Stimulated activated CD4-positive, alpha-beta T cell treated with anti-CD3 and anti-CD28 coated beads, Interleukin-15, amount 100 ng/mL, for 48 hours (primary cell): ENCODE results near the gene RHOBTB3.

Experiments
- DNase-seq, 2 donors: peaks; one replicate each; pipeline ENCODE4 v3.0.0-alpha.2; 2020; ENCODE audit warnings: low read depth in 2 of 2

Gene RHOBTB3

DNA sequence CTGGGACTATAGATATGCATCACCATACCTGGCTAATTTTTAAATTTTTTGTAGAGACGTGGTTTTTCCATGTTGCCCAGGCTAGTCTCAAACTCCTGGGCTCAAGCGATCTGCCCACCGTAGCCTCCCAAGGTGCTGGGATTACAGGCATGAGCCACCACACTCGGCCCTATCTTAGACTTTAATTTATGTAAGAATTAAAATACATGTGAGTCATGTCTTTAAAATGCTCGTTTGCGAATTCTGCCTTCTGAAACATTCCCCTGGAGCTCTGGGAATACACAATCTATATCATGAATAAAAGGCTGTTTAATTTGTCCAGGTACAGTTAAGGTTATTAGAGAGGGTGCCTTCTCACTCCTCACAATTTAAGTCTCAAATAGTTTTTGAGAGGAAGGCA is 32.8 kb downstream of the RHOBTB3 start:
- DNase-seq = no peak

DNA sequence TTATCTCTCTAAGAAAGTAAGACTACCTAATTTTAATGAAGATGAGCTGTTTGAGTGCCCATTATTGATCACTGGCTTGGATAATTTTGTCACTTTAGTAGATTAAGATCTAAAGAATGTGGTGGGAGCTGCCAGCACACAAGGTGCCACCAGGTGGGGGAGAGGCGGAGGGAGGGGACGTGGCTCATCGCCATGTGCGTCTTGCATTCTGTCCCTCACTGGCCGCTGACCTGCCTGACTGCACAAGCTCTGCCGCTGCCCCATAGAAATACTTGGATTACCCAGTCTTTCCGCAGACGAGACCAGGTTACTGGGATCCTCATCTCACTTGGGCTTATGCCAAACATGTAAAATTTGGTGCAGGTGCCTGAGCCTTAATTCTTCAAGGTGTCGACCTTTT is 37.6 kb downstream of the RHOBTB3 start:
- no peak for DNase-seq

DNA sequence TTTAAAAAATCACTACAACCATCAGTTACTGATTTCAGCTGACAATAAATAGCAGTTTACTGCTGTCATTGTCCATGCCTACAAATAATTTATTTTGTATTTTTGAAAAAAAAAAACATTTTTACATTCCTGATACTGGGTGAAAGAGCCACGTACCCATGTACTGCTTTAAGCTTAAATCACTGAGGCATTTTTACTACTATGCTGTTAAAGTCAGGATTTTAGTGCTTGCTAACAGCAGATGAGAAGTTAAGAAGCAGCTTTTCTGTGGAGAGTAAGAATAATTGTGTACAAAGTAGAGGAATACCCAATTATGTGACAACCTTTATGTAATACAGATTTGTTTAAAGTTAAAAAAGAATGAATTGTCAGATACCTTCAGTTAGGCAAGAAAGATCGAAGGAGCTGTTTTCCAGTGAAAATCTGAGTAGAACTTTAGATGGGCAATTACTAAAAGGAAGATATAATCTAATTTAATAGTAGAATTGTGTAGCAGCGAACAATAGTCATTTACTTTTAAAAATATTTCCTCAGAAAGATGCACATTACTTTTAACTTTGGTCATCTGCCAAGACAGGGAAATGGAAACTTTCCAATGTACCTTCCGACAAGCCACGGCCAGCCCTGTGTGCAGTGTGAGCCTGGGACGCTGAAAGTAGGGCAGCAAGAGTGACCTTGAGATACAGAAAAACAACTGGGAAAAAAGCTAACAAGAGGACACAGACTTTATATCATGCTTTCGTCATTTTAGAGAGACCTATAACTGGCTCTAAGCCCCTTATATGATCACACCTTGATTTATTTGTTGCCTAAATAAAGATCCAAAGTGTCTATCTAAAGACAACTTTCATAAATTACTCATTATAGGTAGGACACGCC is 39.9 kb downstream of the RHOBTB3 start:
- no peak for DNase-seq

DNA sequence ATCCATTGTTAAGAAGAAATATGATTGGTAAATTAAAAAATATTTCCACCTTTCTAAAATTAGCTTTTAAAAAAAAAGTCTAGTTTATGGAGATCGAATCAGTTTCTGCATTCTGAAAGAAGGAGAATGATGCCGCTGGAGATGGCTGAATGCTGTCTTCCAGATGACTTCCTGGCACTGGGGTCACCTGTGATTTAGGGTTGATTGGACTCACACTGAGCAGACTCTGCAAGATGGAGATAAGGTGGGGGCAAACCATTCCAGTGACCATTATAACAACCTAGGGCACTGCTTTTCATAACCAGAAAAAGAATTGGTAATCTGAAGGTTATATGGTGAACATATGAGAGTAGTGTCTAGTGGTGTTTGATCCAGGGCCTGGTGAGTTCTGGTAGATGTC is 40.8 kb downstream of the RHOBTB3 start:
- no peak for DNase-seq

DNA sequence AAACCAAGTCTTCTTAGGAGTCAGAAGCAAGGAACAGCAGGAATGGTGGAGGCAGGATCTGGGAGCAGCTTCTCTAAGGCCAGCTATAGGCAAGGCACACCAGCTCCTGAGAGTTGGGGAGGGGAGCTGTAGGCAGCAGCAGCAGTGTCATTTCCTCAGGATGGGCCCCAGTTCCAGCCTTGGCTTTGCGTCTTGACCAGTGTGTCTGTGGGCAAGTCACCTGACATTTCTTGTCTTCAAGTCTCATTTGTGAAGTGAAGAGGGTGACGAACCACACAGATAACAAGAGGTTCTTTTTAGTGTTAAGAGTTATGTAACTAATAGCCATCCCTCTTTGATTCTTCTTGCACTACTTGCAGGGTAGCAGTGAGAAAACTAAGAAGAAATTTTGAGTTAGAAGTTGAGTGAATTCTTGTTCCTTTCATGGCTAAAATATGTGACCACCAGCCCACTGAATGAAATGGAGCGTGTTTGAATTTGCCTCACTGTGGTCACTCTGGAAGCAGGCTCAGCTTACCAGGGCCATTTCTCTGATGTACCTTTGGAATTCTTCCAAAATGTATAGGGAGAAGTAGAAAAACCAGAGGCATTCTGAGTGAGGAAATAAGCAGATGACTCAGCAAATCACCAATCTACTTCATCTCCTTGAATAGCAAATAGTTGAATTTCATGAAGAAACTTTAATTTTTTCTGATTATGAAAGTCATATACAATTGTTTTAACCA is 42.4 kb downstream of the RHOBTB3 start:
- DNase-seq = no peak

DNA sequence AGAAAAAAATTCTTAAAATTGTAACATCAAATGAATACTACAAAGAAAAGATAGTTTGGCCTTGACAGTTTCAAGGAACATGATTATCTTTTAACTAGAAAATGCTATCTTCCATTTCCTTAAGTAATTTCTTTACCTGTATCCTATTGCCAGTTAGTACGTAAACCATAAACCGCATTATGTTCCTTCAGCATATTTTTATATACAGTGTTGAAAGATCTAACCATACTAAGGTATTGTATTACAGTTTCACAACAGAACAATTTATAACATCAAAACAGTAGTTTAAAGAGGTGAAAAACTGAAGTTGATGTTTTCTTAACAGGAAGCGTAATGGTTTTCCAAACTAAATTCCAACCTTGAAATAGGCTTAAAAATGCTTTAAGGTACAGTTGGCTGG is 46.3 kb downstream of the RHOBTB3 start:
- DNase-seq = no peak

DNA sequence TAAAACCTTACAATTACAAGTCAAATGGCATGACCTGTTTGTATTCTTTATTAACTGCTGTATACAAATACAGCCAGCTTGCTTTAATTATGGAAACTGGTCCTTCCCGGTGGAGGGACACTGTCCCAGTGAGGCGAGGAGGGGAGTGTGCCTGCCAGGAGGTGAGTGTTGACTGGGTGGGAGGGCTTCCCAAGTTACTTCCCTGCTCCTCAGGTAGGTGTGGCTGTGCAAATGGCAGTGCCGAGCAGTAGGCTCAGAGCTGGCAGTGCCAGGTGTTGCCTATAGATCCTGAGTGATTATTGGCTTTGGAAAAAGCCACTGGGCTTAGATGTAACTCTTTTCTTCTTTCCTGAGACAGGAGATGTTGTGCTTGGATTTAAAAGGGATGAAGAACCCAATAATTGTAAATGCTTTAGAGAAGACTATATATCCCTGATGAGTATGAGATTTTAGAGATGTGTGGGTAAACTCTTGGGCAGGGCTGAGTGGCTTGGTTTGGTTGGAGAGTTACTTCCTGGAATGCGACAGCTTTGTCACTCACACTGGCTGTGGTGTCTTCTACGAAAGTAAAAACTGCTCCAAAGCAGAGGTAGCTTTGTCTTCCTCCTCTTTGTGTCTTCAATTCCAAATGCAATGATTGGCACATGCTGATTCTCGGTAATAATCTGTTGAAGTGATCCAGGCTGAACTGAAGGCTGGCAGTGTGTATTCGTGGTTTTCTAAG is 47.7 kb downstream of the RHOBTB3 start:
- no peak for DNase-seq

DNA sequence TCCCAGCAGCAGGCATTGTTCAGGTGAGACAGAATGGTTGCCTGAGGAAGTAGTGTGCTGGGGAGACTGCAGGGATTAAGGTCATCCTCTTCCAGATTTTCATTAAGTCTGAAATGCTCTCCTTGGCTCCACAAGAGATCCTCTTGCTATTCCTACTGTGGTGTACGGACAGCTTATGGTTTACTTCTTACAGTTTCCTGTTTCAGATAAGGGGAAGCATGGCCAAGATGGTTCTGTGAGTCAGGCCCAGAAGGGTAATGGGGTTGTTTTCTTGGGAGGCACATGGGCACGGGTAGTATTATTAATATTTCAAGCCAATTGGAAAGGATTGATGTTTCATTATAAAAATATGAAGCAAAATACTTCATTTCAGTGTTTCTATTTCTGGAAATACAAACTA is 48.5 kb downstream of the RHOBTB3 start:
- DNase-seq = no peak

DNA sequence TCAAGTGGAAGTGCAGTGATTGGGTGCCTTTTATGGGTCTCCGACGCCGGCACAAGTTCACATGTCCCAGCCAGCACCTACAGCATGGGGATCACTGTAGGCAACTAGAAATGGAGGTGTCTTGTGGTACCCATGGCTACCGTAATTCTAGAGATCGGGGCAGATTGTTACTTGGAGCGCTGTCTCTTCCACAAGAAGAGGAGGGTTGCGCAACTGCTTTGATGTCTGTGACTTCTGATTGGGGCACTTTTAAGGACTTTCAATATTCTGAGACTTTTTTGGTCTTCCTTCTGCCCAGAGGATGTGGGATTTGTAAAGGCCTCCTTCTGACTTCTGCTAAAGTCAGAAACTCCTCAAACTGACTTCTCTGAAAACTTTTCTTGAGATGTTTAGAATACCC is 49.5 kb downstream of the RHOBTB3 start:
- no peak for DNase-seq

DNA sequence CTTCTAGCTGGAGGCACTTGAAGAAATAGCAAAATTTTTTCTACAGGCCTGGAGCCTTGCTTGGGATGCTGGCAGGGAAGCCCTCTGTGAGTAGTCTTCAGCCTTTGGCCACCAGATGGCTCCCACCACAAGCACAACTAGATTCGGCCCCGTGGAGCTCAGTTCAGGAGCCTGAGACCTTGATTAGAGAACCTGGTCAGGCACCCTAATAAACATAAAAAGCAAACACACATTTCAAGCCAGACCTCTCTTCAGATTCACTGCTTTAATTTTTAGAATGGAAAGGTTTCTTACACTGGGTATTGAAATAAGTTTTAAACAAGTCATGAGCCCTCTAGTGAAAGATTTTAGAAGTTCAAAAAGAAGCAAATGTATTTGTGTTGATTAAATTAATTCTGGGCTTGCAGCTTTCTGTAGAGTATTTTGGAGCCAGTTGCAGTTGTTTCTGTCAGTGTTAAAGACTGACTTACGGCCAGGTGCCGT is 50.0 kb downstream of the RHOBTB3 start:
- DNase-seq = peak; percentile 28 to 55

DNA sequence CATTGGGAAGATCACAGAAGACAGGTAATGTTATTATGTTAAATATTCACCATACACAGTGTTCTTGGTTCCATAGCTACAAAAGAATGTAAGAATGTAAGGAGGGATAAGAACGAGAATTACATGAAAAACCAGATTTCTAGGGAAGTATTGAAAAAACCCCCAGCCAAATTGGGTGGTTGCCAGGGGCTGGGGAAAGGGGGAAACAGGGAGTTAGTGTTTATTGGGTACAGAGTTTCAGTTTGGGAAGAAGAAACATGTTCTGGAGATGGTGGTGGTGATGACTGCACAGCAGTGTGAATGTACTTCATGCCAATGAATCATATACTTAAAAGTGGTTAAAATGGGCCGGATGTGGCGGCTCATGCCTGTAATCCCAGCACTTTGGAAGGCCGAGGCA is 51.0 kb downstream of the RHOBTB3 start:
- no peak for DNase-seq

DNA sequence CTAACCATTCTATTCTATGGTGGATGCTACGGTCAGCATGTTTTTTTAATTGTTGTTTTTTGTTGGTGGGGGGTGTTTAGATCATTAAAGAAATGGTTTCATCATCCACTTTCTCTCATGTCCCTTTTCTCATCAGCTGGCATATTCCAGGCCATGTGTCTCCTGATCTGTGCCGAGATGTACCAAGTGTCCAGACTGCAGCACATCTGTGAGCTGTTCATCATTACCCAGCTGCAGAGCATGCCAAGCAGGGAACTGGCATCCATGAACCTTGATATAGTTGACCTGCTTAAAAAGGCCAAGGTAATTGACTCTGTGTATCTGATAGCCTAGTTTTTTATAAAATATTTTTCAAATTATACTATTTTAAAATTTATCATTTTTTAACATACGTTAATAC is 52.5 kb downstream of the RHOBTB3 start:
- no peak for DNase-seq

DNA sequence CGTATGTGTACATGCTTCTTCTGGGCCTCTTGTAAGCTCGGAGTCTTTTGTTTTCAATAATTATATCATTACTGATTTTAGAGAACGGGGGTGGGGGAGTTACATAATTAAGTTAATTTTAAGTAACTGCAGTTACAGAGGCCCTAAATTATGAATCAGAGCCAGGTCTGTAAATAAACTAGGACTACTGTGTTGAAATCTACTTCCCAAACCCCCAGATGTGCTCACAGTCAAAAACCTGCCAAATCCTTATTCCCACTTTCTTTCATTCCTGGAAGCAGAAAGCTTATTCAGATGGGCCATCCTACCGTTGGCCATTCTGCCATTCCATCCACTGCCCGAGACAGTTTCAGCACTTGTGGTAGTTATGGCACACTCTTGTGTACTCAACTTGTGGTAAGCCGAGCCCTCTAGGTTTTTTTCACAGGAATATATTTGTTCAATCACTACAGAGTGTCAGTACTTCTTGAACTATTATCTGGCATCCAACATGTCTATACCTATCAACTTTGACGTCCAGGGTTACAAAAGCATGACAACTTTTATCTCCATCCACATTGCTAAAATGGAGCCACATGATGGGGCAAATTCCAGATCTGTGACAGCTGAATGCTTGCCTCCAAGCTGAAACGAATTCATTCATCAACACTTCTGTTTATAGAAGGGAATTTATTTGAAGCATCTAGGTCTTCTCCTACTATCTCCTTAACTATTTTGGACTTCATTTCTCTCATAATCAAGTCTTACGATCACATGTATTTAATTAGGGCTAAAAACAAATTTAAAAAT is 53.6 kb downstream of the RHOBTB3 start:
- DNase-seq = no peak

DNA sequence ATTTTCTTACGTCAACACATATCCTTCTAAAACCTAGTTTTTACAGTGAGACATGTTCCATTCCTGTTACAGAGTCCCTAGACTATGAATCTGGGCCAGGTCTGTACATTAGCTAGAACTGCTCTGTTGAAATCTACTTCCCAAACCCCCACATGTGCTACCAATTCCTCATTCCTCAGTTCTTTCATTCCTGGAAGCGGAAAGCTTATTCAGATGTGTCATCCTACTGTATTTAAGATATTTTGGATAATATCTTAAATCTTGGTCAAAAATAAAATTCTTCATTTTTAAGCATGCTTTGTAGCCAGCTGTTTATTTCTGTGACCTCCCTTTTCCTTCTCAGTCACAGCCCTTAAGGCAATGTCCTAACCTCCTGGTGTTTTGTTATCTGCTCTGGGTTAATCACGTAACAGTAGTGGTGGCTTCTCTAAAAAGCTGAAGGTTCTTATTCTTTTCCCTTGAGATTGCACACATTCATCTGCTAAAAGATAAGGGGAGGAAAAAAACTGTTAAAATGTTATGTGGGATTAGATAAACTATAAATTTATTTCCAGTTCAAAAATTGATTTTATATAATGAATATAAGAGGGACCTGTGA is 55.8 kb downstream of the RHOBTB3 start:
- DNase-seq = no peak

DNA sequence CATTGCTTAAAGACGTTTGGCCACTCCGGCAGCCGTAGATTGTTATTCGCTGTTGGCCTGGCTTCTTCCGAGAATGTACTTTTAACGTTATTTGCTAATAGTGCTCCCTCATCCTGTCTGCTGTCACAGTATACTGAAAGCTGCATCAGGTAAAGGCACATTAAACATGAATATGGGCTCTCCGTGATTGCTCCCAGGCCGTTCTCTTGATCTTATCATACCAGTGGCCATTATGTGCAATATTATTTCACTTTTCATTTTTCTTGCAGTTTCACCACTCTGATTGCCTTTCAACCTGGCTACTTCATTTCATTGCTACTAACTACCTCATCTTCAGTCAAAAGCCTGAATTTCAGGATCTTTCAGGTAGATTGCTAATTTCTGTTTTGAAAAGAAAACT is 57.4 kb downstream of the RHOBTB3 start:
- DNase-seq = no peak

DNA sequence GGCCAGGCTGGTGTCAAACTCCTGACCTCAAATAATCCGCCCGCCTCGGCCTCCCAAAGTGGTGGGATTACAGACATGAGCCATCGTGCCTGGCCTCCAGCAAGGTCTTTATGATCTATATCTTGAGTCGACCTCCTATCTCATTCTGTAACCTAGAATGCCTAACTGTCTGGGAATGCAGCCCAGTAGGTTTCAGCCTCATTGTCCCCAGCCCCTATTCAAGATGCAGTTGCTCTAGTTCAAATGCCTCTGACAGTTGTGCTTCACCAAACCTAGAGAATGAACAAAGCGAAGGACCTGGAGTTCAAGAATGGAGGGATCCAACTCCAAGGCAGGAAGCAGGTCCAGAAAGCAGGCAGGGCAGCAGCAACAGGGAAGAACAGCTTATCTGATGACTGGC is 60.6 kb downstream of the RHOBTB3 start:
- no peak for DNase-seq

DNA sequence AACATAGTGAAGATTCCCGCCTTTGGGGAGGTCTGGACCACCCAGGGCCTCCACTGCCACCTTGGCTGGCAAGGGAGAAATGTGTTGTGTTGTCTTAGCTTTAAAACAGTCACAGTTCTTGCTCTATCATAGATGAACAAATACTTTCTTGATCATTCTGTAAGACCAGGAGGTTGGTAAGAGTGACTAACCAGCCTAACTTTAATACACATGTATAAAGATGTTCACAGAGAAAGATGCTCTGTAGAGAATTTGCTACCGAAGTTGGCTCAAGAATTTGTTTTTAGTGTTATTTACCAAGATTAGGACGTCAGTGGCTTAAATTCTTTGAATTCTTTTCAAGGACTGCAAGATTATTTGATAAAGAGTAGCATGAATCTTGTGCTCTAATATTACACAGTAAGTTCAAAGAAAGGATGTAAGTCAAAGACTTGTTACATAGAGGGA is 63.0 kb downstream of the RHOBTB3 start:
- DNase-seq = no peak

DNA sequence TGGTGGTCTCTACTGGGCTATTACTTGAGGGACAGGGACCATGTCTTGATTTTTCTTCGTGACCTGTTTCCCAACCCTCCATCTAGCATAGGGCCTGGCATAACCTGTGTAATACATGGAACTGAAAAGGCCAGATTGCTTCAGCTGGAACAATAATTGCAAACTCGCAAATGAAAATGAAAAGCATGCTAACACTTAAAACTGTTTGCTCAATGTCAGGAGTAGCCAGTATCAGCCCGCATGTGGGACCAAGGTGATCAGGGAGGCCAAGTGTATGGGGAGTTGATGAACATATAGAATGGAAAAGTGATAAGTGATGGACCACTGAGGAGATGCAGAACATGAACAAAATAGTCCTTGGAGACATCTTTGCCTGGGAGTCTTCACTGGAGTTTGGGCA is 66.2 kb downstream of the RHOBTB3 start:
- DNase-seq = no peak

DNA sequence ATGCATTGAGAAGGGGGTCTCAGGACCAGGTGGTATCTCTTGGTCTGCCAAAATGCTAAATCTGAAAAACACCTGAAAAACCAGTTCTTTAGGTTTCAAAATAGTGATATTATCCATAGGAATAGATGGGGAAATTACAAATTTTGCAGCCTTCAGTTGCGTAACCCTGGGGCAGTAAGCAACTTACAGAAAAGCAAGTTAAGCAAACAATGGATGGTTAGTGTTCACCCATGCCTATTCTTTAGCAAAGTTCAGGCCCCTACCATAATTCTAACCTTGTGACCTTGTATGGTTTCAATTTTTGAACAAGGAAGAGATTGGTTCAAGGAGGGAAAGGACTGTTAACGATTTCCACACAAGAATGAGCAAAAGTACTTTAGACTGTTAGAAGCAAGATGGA is 66.9 kb downstream of the RHOBTB3 start:
- no peak for DNase-seq

DNA sequence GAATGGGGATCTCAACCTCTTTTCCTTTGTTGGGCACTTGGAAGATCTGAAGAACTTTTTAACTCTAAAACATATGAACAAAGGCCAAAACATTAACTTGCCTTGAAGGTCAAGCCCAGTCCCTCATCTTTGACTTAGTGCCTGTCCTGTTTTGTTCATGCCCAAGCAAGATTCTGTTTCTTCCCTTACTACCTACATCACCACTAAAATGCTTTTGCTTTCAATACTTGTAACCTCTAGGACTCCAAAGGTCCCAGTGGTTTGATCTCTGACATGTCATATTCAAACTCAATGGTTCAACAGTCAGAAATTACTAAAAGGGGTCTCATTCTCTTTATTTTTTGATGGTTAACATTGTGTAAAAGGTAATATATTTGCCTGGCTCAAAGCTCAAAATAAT is 67.4 kb downstream of the RHOBTB3 start:
- DNase-seq = no peak

DNA sequence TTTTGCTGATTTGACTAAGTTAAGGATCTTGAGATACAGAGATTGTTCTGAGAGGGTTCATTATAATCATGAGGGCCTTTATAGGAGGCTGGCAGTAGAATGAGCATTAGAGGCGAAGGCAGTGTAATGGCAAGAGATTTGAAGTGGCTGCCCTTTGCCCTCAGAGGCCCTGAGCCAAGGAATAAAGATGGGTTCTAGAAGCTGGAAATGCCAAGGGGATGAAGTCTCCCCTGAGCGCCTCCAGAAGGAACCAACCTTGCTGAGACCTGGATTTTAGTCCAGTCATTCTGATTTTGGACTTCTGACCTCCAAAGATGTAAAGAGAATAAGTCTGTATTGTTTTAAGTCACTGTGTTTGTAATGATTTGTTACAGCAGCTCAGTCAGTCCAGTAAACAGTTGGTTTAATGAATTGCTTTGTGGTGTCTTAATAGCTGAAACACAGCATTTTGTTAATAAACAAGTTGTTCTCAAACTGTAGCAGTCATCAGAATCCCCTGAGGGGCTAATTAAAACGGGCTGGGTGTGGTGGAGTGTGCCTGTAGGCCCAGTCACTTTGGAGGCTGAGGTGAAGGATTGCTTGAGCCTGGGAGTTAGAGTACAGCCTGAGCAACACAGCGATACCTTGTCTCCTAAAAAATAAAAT is 68.2 kb downstream of the RHOBTB3 start:
- no peak for DNase-seq
